ENCODE data around the gene ACVR1. TPM values are rescaled to one million over a fixed set of nuclear protein-coding genes. Genes with fewer than 3 reads are reported as not detected.

ACVR1 gene
- total RNA-seq, 1 donor from 2014 or later, result 29.9 TPM

GRCh38 chr2:157785200-157785599, 90.9 kb downstream of the ACVR1 start:
- Mint-ChIP-seq H3K36me3 (ENCODE audit: low read depth, unreplicated experiment) (no peaks in the 10 kb centered on the region), H3K4me3 (ENCODE audit: unreplicated experiment) (no peak overlapping the region), H3K27ac (ENCODE audit: unreplicated experiment) (no peak overlapping the region), H3K9me3 (ENCODE audit: unreplicated experiment) (no peaks in the 10 kb centered on the region), H3K27me3 (ENCODE audit: unreplicated experiment) (peaks cover 1% of the 10 kb centered on the region), H3K4me1 (ENCODE audit: unreplicated experiment) (peaks cover 54% of the 10 kb centered on the region)
- DNase-seq (ENCODE audit: low spot score), result no peak
- TF ChIP-seq, protein P1, sequence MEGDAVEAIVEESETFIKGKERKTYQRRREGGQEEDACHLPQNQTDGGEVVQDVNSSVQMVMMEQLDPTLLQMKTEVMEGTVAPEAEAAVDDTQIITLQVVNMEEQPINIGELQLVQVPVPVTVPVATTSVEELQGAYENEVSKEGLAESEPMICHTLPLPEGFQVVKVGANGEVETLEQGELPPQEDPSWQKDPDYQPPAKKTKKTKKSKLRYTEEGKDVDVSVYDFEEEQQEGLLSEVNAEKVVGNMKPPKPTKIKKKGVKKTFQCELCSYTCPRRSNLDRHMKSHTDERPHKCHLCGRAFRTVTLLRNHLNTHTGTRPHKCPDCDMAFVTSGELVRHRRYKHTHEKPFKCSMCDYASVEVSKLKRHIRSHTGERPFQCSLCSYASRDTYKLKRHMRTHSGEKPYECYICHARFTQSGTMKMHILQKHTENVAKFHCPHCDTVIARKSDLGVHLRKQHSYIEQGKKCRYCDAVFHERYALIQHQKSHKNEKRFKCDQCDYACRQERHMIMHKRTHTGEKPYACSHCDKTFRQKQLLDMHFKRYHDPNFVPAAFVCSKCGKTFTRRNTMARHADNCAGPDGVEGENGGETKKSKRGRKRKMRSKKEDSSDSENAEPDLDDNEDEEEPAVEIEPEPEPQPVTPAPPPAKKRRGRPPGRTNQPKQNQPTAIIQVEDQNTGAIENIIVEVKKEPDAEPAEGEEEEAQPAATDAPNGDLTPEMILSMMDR (IDR thresholded peaks at IDR 0.05; ENCODE audit: unreplicated experiment), result no peak

DNA sequence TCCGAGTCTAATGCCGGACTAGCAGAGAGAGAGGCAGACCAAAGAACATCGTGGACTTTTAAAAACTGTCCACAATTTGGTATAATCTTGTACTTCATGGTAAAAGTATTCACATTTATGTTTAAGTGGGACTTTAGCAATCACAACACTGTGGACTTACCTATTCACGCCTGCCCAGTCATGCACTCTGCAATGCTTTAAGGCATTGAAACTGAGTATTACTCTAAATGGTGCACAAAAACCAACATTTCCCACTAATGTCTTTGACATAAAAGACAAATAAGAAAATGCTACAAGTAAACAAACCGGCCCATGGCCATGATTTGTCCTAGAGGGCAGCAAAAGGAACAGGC, 91.3 kb downstream of the ACVR1 start:
- TF ChIP-seq, protein P1 (IDR thresholded peaks at IDR 0.05; ENCODE audit: unreplicated experiment), result no peak
- Mint-ChIP-seq H3K36me3 (ENCODE audit: low read depth, unreplicated experiment) (no peaks in the 10 kb centered on the region), H3K27ac (ENCODE audit: unreplicated experiment) (no peak overlapping the region), H3K9me3 (ENCODE audit: unreplicated experiment) (no peaks in the 10 kb centered on the region), H3K4me1 (ENCODE audit: unreplicated experiment) (peaks cover 57% of the 10 kb centered on the region), H3K4me3 (ENCODE audit: unreplicated experiment) (no peak overlapping the region), H3K27me3 (ENCODE audit: unreplicated experiment) (peaks cover 1% of the 10 kb centered on the region)
- no peak for DNase-seq (ENCODE audit: low spot score)

GRCh38 chr2:157784169-157784822, 91.8 kb downstream of the ACVR1 start:
- H3K27me3 Mint-ChIP-seq (ENCODE audit: unreplicated experiment), result peaks cover 1% of the 10 kb centered on the region
- H3K4me3 Mint-ChIP-seq (ENCODE audit: unreplicated experiment), result no peak overlapping the region
- no peaks in the 10 kb centered on the region for H3K9me3 Mint-ChIP-seq (ENCODE audit: unreplicated experiment)
- H3K4me1 Mint-ChIP-seq (ENCODE audit: unreplicated experiment), result peaks cover 54% of the 10 kb centered on the region
- DNase-seq (ENCODE audit: low spot score), result no peak
- no peak overlapping the region for H3K27ac Mint-ChIP-seq (ENCODE audit: unreplicated experiment)
- TF ChIP-seq, protein P1 (IDR thresholded peaks at IDR 0.05; ENCODE audit: unreplicated experiment), result no peak
- H3K36me3 Mint-ChIP-seq (ENCODE audit: low read depth, unreplicated experiment), result no peaks in the 10 kb centered on the region

DNA sequence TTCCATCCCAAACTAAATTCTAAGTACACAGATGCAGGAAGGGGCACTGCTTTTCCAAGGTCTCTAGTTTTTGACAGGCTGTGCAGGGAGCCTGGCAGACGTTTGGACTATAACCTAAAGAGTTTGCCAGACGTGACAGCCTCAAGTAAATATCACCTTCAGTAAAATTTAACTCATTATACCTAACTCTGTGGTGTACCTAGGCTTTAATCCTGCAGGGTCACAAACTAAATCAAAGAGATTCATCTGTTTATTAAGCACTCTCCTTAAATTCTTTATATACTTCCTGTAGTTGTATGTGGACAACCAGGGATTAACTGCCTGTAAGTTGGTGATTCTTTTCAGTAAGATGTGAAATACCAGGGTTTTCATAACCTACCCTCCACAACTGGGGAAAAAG, 92.9 kb downstream of the ACVR1 start:
- no peaks in the 10 kb centered on the region for H3K36me3 Mint-ChIP-seq (ENCODE audit: low read depth, unreplicated experiment)
- no peaks in the 10 kb centered on the region for H3K9me3 Mint-ChIP-seq (ENCODE audit: unreplicated experiment)
- TF ChIP-seq, protein P1 (IDR thresholded peaks at IDR 0.05; ENCODE audit: unreplicated experiment), result no peak
- no peak overlapping the region for H3K27ac Mint-ChIP-seq (ENCODE audit: unreplicated experiment)
- peaks cover 48% of the 10 kb centered on the region for H3K4me1 Mint-ChIP-seq (ENCODE audit: unreplicated experiment)
- H3K4me3 Mint-ChIP-seq (ENCODE audit: unreplicated experiment), result no peak overlapping the region
- no peaks in the 10 kb centered on the region for H3K27me3 Mint-ChIP-seq (ENCODE audit: unreplicated experiment)
- no peak for DNase-seq (ENCODE audit: low spot score)

DNA sequence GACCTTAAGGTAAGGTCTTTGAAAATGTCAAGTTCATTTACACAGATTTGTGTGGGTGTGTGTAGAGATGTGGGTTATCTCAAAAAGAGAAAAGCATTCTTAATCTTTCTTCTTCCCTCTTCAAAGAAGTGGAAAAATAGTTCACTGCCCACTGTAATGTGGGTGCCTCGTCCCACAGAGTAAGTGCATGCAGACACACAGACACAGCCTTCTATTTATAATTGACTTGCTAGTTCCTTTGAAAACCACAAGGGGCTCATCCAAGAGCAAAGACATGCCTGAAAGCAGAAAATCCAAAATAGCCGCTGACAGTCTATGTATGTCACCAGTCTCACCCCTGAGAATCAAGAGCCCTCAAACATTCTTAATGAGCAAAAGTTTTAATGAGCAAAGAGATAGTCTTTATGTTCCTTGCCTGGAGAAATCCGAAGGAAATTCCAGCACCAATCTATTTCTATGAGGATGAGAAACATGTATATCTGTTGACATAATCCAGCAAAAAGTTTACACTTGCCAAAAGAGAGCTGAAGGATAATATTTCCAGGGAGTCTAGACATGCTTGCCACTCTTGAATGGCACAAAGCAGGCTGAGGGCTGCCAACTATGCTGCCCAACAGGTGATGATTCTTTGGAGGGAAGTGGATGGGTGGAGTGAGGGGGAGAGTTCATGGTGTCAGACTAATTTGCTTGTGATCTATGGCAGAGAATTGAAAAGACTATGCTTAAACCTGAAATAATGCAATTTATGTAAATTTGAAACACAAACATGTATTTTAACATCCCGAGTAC, 93.9 kb downstream of the ACVR1 start:
- no peaks in the 10 kb centered on the region for H3K27me3 Mint-ChIP-seq (ENCODE audit: unreplicated experiment)
- TF ChIP-seq, protein P1 (IDR thresholded peaks at IDR 0.05; ENCODE audit: unreplicated experiment), result no peak
- DNase-seq (ENCODE audit: low spot score), result no peak
- H3K27ac Mint-ChIP-seq (ENCODE audit: unreplicated experiment), result no peak overlapping the region
- H3K36me3 Mint-ChIP-seq (ENCODE audit: low read depth, unreplicated experiment), result no peaks in the 10 kb centered on the region
- no peaks in the 10 kb centered on the region for H3K9me3 Mint-ChIP-seq (ENCODE audit: unreplicated experiment)
- no peak overlapping the region for H3K4me3 Mint-ChIP-seq (ENCODE audit: unreplicated experiment)
- H3K4me1 Mint-ChIP-seq (ENCODE audit: unreplicated experiment), result peaks cover 38% of the 10 kb centered on the region
